HG03097 (cell line): ENCODE data around the gene SLC6A17.

ENCODE experiments used
- ATAC-seq: cut with Tn5 transposase; IDR thresholded peaks from one replicate; pipeline ENCODE4 v1.9.1; 2021; ENCODE audit not compliant: unreplicated experiment, low FRiP score

SLC6A17 gene

DNA sequence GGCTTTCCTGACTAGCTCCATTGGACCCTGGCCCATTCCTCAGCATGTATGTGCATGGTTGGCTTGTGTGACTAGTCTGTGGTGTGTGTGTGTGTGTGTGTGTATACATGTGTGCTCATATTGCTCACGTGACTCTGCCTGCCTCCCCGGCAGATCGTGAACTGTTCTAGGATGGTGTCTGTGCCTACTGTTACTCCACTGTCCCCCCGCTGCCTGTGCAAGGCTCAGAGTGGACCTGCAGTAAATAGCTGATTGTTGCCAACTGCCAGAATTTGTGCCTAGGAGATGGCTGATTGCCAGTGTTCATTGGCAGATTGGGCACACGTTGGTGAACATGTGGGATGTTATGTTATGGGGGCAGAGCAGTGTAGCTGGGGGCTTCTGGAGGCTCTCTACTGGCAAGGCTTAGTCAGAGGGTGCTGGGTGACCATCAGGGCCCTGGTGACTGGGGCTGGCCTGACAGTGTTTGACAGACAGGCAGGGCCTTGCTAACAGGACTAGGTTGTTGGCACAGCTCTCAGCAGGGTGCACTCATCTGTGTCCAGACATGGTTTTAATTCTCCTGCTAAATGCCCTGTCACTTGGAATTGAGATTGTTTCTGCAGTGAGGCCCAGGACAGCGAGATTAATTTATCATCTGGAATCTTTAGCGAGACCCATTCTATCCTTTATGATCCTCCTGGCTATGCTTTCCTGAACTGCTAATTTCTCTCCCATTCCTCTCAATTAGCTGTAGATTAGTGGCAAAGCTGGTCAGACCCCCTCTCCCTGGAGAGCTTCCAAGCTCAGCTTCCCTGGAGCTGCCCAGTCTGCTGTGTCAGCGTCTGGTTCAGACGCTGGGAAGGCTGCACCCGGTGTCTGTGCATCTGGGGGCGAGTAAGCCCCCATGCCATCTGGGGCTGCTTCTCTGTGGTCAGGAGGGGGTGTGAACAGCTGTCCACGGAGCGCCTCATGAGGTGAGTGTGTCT lies 20.8 kb downstream of the SLC6A17 start:
- no peak for ATAC-seq

DNA sequence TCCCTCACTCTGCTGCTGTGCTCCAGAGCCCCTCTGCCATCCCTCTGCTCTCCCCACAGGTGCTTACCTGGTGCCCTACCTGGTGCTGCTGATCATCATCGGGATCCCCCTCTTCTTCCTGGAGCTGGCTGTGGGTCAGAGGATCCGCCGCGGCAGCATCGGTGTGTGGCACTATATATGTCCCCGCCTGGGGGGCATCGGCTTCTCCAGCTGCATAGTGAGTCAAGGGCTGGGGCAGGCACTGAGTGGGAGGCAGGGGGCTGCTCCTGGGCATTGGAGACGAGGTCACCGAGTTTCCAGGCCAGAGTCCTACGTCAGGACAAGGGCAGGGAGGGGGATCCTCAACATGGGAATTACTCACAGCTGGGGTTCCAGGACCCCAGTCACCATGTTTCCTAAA lies 21.7 kb downstream of the SLC6A17 start:
- no peak for ATAC-seq

DNA sequence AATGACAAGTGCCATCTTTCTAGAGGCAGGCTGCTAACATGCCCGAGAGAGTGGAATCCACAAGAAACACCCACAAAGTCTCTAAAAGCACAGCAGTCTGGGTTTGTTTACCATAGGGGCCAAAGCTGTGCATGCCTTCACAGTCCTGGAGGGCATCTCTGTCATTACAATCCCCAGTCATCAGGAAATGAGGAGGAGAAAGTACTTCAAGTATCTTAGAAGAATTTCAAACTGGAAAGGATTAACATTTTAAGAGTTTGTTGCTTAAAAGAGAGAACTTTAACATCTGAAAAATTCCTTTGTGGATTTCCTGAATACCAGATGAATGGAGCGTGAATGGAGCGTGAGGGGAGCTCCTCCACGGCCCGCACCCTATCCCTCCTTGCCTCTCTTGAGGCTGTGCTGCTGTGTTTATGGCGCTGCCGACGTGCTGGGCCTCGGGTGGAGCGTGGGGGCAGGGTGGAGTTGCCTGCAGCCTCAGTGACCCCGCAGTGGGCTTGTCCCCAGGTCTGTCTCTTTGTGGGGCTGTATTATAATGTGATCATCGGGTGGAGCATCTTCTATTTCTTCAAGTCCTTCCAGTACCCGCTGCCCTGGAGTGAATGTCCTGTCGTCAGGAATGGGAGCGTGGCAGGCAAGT lies 23.3 kb downstream of the SLC6A17 start:
- no peak for ATAC-seq

DNA sequence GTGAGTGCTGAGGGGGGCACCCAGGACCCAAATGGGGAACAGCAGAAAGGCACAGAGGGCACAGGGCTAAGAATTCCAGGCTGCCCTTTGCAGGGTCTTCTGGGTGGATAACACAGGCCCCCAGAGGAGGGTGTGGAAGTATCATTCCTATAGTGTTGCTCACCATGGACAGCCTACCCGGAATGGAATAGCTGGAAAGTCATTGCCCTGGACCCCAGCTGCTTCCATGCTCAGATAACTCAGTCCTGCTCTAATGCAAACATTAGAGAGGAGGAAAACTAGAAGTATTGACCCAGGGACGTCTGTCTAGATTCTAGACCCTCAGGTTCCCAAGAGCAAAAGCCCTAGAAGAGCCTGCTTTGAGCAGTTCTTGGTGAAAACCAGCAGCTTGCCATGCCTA lies 24.7 kb downstream of the SLC6A17 start:
- ATAC-seq: no peak

DNA sequence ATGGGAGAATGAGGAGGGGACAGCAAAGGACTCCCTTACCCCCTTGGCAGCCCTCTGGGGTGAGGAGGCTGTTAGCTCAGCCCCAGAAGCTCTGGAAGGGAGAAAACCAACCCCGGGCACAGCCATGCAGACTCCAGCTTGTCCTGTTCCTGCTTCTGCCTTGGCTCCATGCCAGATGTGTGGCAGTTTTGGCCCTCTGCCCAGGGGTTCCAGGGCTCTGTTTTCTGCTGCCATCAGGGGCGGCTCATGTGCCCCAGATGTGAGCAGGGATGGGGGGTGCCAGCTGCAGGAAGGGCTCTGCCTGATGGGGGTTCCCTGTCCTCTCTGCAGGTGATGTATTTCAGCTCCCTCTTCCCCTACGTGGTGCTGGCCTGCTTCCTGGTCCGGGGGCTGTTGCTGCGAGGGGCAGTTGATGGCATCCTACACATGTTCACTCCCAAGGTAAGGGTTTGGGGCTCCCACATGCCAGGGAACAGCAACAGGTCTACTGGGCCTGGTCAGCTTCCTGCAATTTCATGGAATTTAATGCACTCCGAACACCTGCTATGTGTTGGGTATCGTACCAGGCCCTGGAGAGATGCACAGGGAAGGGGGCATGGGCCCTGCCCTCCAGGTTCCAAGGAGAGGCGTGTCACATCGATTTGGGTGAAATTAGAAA lies 26.1 kb downstream of the SLC6A17 start:
- no peak for ATAC-seq

DNA sequence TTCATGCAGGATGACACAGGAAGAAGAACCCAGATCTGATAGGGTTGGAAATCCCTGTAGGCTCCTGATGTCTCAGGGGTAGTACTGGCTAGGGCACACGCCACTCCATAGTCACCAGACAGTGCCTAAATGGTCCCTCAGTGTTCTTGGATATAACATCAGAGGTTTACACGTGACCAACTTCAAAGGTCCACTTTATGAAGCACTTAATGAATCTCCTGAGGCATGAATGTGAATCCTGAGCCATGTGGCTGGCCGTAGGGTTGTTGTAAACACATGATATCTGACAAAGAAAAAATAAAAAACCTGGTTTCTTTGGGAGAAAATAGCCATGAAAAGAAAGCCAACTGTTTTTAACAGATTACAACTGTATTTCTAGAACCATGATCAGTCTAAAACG lies 27.5 kb downstream of the SLC6A17 start:
- ATAC-seq: no peak

DNA sequence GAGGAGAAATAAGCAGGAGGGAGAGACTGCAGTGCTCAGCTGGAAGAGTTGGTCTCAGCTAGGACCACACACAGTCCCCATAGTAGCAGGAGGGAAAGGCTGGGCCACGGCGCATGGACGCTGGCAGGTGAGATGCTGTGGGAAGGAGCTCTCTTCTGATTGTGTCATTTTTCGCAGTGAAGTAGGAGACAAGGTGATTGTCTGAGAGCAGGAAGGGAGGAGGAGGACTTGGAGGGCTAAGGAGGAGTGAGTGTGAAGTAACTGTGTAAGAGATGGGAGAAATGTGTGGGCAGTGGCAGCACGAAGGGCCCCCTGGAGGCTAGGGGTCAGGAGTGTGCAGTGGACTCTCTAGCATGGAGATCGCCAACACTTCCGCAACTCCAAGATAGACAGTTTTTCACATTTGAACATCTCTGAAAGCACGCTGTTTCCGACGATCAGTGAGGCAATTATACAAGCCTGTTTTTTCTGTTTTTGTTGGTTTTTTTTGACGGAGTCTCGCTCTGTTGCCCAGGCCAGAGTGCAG lies 33.4 kb downstream of the SLC6A17 start:
- ATAC-seq: no peak

DNA sequence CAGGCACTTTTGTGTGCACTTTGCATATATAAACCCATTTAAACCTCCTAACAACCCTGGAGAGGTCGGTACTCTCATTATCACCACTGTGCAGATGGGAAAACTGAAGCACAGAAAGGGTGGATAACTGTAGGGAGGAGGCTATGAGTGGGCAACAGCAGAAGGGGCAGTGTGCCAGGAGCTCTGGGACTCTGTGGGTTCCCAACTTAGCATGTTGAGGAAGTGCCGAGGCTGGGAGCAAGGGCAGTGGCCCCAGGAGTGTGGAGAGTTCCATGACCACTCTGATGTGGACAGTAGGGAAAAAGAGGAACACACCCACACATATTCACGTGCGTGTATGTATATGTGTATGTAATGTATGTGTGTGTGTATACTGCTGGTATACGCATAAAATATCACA lies 34.2 kb downstream of the SLC6A17 start:
- no peak for ATAC-seq

DNA sequence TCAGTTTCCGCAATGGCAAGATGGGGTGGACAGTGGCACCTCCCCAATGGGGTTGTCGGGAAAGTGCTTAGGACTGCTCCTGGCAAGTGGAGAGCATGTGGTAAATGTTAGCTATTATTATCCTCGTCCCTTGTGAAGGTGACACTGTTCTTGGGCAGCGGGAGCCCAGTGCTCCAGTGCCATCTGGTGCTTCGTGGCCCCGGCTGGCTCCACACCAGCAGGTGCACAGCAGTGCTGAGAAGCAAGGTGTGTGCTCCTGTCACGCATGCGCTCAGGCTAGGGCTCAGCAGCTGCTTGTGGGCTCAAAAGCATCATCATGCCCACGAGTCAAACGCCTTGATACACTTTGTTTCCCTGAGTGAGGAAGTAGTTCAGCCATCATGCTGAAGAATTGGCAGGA lies 34.9 kb downstream of the SLC6A17 start:
- no peak for ATAC-seq

DNA sequence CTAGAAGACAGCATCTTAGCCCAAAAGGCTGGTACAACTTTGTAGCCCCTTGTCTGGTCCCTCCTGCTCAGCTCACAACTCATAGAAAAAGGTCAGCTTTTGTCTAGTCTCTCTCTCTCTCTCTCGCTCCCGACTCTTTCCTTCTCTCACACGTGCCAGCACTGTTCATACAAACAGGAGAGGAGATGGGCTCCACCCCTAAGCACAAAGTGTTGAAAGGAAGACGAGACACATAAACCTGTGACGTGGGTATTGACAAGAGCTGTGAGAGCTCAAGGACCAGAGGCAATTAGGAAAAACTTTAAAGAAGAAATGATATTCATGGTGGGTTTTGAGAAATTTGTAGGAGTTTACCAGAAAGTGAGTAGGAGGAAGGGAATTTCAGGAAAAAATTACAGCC lies 36.3 kb downstream of the SLC6A17 start:
- no peak for ATAC-seq

DNA sequence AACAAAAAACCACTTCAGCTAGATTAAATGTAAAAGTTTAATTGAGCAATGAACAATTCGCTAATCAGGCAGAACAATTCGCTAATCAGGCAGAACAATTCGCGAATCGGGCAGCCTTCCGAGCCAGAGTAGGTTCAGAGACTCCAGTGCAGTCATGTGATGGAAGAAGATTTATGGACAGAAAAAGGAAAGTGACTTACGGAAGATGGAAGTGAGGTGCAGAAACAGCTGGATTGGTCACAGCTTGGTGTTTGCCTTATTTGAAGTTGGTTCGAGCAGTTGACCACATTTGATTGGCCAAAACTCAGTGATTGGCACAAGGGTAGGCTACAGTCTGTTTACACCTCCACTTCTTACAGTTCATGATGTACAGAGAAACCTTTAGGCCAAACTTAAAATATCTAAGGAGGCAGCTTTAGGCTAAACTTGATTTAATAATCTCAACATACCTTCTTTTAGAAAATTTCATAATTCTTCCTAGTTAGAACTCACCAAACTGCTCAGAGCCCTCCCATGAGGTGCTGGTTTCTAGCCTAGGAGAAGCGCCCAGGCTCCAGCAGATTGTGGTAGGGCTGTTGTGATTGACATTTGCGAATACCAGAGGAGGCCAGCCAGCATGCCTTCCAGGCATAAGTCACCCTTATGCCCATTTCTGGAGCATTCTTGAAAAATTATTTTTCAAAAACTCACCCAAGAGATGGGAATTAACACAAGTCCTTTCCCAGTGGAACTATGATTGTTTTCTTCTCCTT lies 37.0 kb downstream of the SLC6A17 start:
- ATAC-seq: no peak

DNA sequence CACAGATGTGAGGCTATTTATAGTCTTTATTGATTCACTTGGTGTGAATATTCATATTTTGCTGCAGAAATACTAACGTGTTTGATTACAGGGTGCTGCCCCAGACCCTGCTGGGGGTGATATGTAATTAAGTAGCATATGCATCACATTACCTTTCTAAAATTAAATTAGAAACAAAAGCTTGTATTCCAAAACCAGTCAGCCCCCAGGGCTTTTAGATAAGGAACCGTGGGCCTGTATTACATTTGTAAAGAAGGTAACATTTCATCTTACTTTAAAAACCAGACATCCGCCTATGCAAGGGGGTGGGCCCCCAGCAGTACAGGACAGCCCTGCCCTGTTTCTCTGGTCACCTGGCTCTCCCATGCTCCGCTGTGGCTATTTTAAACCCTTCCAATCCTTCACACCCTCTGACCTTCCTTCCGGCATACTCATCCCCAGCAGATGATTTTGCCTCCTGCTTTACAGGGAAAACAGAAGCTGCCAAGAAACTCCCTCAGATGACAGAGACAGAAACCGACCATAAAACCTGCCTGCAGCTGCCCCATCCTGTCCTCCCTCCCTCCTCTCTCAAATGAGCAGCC lies 37.8 kb downstream of the SLC6A17 start:
- ATAC-seq: no peak

DNA sequence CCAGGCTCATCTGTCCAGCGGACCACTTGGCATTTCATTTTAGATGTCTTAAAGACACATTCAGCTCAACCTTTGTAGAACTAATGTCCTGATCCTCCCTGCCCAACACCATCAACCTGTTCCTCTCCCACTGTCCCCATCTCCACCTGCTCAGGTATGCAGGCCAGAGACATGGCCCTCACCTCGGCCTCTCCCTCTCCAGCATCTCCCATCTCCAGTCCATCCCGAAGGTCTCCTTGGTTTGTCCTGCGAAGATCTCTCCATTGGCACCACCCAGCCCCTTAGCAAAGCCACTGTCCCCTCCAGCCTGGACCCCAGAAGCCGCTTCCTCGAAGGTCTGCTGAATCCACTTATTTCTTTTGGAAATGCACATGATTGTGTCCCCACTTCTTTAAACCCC lies 38.9 kb downstream of the SLC6A17 start:
- ATAC-seq: no peak

DNA sequence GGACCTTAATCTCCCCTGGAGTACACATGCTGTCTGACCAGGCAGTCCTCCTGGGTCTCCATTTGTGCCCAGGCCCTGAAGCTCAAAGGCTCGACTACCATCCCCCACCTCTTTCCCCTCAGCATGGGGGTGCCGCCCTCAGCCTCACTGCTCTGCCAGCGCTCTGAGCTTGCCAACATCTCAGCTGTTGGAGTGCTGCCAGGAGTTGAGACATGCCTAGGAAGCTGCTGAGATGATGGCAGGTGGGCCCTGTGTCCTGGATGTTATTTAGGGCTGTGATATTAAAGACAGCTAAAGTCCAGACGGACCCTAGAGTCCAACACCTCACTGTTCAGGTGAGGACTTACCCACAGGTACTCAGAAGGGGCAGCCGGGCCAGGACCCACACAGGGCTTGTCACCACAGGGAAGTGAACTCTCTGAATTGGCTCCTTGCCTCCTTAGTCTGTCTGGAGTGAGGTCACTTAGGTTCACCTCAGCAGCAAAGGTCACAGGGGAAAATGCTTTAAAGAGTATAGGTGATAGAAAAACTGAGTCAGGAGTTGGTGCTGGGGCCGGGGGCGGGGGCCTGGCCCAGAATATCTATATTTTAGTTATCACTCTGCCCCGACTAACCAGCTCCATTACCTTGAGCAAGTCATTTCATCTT lies 40.1 kb downstream of the SLC6A17 start:
- ATAC-seq: no peak

DNA sequence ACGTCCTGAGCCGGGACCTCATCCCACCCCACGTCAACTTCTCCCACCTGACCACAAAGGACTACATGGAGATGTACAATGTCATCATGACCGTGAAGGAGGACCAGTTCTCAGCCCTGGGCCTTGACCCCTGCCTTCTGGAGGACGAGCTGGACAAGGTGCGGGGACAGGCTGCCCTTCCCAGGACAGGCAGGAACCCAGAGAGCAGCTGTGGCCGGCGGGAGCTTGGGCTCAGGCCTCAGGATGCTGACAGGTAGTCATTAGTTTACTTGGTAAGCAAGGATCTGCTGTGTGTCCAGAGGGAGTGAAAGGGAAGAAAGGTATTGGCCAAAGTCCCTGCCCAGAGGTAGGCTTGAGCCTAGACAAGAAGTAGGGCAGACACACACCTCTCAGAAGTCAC lies 42.2 kb downstream of the SLC6A17 start:
- no peak for ATAC-seq

DNA sequence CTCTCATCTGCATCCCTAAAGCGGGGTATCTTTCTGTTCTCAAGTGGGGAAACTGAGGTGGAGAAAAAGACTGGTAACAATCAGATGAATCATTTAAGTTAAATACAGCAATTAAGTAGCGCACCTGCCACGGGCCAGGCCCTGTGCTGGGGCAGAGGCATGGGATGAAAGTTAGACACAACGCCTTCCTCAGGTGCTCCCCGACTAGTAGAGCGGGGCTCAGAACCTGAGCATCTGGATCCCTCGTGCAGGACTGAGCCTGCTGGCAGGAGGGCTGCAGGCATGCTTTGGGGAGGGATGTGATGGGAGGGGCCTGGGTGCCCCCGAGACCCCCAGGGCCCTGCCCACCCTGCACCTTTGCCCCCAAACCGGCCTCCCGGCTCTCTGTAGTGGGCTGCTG lies 44.9 kb downstream of the SLC6A17 start:
- ATAC-seq: no peak

DNA sequence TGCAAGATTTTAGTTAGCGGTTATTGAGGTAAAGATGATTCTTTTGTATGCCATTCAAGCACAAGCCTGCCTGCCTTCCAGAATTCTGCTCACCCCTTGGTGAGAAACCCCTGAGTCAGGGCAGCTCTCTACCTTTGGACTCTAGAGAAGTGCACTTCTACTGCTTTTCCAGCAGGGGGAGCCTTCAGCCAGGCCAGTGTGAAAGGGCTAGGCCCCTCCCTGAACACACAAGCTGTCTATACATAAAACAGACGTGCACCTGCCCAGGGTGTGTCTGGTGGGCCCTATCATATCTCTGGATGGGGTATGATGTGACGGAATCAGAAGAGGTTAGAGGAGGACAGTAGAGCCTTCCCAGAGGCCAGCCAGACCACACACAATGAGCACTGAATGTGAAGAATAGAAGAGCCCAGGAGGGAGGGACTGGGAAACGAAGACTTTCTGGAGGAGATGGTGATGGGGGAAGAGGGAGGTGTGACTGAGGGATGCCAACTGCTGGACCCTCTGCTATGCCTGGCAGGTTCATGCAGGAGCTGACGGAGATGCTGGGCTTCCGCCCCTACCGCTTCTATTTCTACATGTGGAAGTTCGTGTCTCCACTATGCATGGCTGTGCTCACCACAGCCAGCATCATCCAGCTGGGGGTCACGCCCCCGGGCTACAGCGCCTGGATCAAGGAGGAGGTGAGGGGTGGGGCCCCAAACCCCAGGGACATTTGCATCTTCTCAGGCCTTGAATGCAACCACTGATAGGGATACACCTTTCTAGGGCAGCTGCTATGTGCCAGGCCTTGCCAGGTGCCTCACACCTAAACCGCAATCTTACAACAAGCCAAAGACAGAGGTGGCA lies 46.8 kb downstream of the SLC6A17 start:
- ATAC-seq: no peak

DNA sequence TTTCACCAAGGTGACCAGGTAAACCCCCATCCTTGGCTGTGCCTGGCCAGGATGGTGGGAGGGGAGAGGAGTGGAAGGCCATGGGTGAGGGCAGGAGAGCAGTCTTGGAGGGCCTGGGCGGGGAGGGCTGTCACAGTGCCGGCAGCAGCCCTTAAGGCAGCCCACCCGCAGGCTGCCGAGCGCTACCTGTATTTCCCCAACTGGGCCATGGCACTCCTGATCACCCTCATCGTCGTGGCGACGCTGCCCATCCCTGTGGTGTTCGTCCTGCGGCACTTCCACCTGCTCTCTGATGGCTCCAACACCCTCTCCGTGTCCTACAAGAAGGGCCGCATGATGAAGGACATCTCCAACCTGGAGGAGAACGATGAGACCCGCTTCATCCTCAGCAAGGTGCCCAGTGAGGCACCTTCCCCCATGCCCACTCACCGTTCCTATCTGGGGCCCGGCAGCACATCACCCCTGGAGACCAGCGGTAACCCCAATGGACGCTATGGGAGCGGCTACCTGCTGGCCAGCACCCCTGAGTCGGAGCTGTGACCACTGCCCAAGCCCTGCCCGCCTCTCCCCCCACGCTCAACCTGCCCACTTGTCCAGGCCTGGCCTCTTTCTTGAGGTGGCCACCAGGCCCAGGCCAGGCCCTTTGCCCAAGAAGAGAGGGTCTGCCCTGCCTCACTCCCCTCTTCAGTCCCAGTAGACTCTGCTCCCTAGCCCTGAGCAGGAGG lies 47.8 kb downstream of the SLC6A17 start:
- no peak for ATAC-seq
